Right lobe of liver (tissue), 4 donors: Measurements from ENCODE around the gene TRAPPC6A.

Experiments used
- CTCF ChIP-seq, 4 donors: fragments of 200-600 bp in 3 of 4; fragments of 450-650 bp in 1 of 4; IDR thresholded peaks; one replicate each; pipeline versions ENCODE4 v1.5.1 to v1.8.0; 2016 to 2022; ENCODE audit warnings: antibody characterized with exemption in 4 of 4, mild to moderate bottlenecking in 2 of 4
- POLR2A ChIP-seq: fragments of 450-650 bp; IDR thresholded peaks from one replicate; pipeline ENCODE4 v1.6.1; 2017; ENCODE audit warnings: antibody characterized with exemption, mild to moderate bottlenecking
- donor health status: DM: no; HTN: no; CAD: no.
- donor health status: DM: no; HTN: no; CAD: no.
- donor health status: DM: no; HTN: yes; CAD: no.

- TF ChIP-seq CTCF (IDR thresholded peaks at IDR 0.05) (no peak), POLR2A (no peak)
Observed at GRCh38 chr19:45213031-45213430, 35.0 kb upstream of the TRAPPC6A start.
